ENCODE measurements around the gene GBX2. TPM values are rescaled to one million over a fixed set of nuclear protein-coding genes. Genes with fewer than 3 reads are reported as not detected.

The GBX2 gene
- total and polyA plus RNA-seq, 2 of the 13 experiments (the other 11 are each of a cell fraction or from before 2014, with no cell fraction given), result not detected

DNA sequence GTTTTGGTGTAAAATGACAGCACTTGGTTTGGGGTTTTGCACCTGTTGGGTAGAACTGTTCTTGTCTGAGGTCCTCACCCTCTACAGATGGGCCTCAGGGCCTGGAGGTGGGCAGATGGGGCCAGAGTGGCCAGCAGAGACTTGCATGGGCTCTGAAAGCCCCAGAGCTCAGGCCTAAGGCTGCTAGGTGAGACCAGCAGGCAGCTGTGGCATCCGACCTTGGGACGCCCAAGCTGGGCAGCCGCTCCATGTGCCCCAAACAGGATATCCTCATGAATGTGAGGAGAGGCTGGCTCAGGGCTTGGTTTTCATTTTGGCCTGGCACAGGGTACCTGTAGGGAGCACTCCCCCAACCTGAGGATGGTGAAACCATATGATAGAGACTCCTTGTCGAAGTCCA lies 38.3 kb downstream of the GBX2 start:
- H3K27me3 ChIP-seq (ENCODE audit: control insufficient read depth in 1 of 2, insufficient read depth in 2 of 2, low read length in 2 of 2), result no peaks in the 10 kb centered on the region
- no TSS peak for BruUV-seq (replicated peaks)
- 96% methylated on average over 4 of the region's 4 CpGs for WGBS (ENCODE audit: low lambda C conversion rate)
- no peaks in the 10 kb centered on the region; the same call in 1 of the 2 replicates for H4K20me1 ChIP-seq (ENCODE audit: insufficient read depth, low read length)
- no peak overlapping the region for H3K4me3 ChIP-seq (replicated peaks in 1 of 3; ENCODE audit: insufficient read depth in 1 of 3, low read depth in 2 of 3, low read length in 3 of 3)
- DNase-seq (ENCODE audit: low spot score) (no peak), FAIRE-seq (no peak), ATAC-seq (no peak; the same call in 2 of the 3 replicates)
- no peak overlapping the region for H2AFZ ChIP-seq (ENCODE audit: low read length)
- no peak overlapping the region for H3K4me2 ChIP-seq (ENCODE audit: low read depth, low read length)
- in situ Hi-C loops (cut with HindIII; ENCODE audit: extremely low pct_ligation_motif_present, low pct_unique_long_range_greater_than_20kb) (no loop called here), intact Hi-C loops (cut with micrococcal nuclease; ENCODE audit: unreplicated experiment) (no loop called here)
- H3K4me1 ChIP-seq (ENCODE audit: insufficient read depth, low read length), result no peaks in the 10 kb centered on the region
- ChIA-PET POLR2A (no interaction called here), CTCF (ENCODE audit: low intra/inter-chr PET ratio, low total read pairs) (no interaction called here)
- H3K36me3 ChIP-seq (replicated peaks in 1 of 2; ENCODE audit: control insufficient read depth in 1 of 2, insufficient read depth in 2 of 2, low read length in 2 of 2), result peaks cover 2 to 13% of the 10 kb centered on the region in 2 experiments; a peak in 4 of 5 replicates
- no peaks in the 10 kb centered on the region for H3K79me2 ChIP-seq (ENCODE audit: insufficient read depth, low read length)
- no peak overlapping the region for H3K9ac ChIP-seq (ENCODE audit: insufficient read depth, low read depth, low read length)
- TF ChIP-seq, protein P1, sequence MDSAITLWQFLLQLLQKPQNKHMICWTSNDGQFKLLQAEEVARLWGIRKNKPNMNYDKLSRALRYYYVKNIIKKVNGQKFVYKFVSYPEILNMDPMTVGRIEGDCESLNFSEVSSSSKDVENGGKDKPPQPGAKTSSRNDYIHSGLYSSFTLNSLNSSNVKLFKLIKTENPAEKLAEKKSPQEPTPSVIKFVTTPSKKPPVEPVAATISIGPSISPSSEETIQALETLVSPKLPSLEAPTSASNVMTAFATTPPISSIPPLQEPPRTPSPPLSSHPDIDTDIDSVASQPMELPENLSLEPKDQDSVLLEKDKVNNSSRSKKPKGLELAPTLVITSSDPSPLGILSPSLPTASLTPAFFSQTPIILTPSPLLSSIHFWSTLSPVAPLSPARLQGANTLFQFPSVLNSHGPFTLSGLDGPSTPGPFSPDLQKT (CRISPR knock-in tag; IDR thresholded peaks at IDR 0.05; ENCODE audit: borderline replicate concordance), result no peak
- TF ChIP-seq ZNF33B (CRISPR knock-in tag; IDR thresholded peaks at IDR 0.05), result no peak
- no peak for TF ChIP-seq POLR2A (IDR thresholded peaks at IDR 0.05; ENCODE audit: insufficient read depth in 1 of 2, low read depth in 2 of 2, low read length in 2 of 2)
- TF ChIP-seq, protein P2, sequence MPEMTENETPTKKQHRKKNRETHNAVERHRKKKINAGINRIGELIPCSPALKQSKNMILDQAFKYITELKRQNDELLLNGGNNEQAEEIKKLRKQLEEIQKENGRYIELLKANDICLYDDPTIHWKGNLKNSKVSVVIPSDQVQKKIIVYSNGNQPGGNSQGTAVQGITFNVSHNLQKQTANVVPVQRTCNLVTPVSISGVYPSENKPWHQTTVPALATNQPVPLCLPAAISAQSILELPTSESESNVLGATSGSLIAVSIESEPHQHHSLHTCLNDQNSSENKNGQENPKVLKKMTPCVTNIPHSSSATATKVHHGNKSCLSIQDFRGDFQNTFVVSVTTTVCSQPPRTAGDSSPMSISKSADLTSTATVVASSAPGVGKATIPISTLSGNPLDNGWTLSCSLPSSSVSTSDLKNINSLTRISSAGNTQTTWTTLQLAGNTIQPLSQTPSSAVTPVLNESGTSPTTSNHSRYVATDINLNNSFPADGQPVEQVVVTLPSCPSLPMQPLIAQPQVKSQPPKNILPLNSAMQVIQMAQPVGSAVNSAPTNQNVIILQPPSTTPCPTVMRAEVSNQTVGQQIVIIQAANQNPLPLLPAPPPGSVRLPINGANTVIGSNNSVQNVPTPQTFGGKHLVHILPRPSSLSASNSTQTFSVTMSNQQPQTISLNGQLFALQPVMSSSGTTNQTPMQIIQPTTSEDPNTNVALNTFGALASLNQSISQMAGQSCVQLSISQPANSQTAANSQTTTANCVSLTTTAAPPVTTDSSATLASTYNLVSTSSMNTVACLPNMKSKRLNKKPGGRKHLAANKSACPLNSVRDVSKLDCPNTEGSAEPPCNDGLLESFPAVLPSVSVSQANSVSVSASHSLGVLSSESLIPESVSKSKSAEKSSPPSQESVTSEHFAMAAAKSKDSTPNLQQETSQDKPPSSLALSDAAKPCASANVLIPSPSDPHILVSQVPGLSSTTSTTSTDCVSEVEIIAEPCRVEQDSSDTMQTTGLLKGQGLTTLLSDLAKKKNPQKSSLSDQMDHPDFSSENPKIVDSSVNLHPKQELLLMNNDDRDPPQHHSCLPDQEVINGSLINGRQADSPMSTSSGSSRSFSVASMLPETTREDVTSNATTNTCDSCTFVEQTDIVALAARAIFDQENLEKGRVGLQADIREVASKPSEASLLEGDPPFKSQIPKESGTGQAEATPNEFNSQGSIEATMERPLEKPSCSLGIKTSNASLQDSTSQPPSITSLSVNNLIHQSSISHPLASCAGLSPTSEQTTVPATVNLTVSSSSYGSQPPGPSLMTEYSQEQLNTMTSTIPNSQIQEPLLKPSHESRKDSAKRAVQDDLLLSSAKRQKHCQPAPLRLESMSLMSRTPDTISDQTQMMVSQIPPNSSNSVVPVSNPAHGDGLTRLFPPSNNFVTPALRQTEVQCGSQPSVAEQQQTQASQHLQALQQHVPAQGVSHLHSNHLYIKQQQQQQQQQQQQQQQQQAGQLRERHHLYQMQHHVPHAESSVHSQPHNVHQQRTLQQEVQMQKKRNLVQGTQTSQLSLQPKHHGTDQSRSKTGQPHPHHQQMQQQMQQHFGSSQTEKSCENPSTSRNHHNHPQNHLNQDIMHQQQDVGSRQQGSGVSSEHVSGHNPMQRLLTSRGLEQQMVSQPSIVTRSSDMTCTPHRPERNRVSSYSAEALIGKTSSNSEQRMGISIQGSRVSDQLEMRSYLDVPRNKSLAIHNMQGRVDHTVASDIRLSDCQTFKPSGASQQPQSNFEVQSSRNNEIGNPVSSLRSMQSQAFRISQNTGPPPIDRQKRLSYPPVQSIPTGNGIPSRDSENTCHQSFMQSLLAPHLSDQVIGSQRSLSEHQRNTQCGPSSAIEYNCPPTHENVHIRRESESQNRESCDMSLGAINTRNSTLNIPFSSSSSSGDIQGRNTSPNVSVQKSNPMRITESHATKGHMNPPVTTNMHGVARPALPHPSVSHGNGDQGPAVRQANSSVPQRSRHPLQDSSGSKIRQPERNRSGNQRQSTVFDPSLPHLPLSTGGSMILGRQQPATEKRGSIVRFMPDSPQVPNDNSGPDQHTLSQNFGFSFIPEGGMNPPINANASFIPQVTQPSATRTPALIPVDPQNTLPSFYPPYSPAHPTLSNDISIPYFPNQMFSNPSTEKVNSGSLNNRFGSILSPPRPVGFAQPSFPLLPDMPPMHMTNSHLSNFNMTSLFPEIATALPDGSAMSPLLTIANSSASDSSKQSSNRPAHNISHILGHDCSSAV (CRISPR knock-in tag; IDR thresholded peaks at IDR 0.05; ENCODE audit: borderline replicate concordance), result no peak
- no peak for TF ChIP-seq ZEB1 (IDR thresholded peaks at IDR 0.05; ENCODE audit: insufficient replicate concordance, low read depth)
- TF ChIP-seq ZNF547 (CRISPR knock-in tag; IDR thresholded peaks at IDR 0.05), result no peak
- TF ChIP-seq, protein P3, sequence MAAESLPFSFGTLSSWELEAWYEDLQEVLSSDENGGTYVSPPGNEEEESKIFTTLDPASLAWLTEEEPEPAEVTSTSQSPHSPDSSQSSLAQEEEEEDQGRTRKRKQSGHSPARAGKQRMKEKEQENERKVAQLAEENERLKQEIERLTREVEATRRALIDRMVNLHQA (CRISPR knock-in tag; IDR thresholded peaks at IDR 0.05), result no peak
- TF ChIP-seq ZNF160 (CRISPR knock-in tag; IDR thresholded peaks at IDR 0.05), result no peak
- TF ChIP-seq, protein P4, sequence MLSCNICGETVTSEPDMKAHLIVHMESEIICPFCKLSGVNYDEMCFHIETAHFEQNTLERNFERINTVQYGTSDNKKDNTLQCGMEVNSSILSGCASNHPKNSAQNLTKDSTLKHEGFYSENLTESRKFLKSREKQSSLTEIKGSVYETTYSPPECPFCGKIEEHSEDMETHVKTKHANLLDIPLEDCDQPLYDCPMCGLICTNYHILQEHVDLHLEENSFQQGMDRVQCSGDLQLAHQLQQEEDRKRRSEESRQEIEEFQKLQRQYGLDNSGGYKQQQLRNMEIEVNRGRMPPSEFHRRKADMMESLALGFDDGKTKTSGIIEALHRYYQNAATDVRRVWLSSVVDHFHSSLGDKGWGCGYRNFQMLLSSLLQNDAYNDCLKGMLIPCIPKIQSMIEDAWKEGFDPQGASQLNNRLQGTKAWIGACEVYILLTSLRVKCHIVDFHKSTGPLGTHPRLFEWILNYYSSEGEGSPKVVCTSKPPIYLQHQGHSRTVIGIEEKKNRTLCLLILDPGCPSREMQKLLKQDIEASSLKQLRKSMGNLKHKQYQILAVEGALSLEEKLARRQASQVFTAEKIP (CRISPR knock-in tag; IDR thresholded peaks at IDR 0.05; ENCODE audit: borderline replicate concordance), result no peak
- no peak for TF ChIP-seq ZNF33A (CRISPR knock-in tag; IDR thresholded peaks at IDR 0.05; ENCODE audit: borderline replicate concordance)
- TF ChIP-seq ZKSCAN1 (IDR thresholded peaks at IDR 0.05; ENCODE audit: low read length), result no peak
- H3K27ac ChIP-seq (ENCODE audit: extremely low read length, insufficient read depth, low read length), result no peak overlapping the region
- H3K9me3 ChIP-seq (ENCODE audit: low read length), result no peaks in the 10 kb centered on the region
